GM19455 (cell line): Measurements from ENCODE around the gene CLSTN3.

Source experiments
- ATAC-seq: cut with Tn5 transposase; IDR thresholded peaks from one replicate; pipeline ENCODE4 v1.9.1; 2021; ENCODE audit not compliant: unreplicated experiment

CLSTN3 gene

DNA sequence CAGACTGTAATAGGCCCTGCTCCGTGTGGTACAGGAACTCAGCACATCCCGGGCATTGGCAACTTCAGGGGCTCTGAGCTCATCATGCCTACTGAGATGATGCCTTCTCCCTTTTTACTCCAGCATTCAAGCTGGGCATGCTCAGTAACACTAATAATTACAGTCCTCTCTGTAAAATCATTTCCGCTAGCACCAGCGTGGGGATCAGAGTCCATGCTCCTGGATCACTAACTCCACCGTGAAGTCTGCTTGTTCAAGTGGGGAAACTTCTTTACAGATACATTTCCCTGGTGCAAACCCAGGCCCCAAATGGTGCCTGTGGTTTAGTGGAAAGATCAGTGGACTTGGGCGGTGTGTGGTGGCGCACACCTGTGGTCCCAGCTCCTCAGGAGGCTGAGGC lies 16.7 kb downstream of the CLSTN3 start:
- ATAC-seq = no peak

DNA sequence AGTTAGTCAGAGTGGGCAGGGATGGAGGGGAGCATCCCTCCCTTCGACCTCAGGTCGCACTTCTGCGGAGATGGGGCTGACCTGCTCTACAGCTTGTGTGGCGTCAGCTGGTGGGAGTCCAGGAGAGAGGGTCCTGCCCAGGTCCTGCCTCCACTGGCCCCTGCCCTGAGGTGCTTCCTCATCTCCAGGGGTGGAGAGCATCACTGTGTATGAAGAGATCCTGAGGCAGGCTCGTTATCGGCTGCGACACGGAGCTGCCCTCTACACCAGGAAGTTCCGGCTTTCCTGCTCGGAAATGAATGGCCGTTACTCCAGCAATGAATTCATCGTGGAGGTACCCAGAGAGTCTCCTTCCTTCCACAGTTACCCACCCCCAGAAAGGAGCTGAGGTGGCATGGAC lies 20.2 kb downstream of the CLSTN3 start:
- no peak for ATAC-seq

GRCh38 chr12:7150841-7151240 lies 20.7 kb downstream of the CLSTN3 start:
- ATAC-seq = no peak

DNA sequence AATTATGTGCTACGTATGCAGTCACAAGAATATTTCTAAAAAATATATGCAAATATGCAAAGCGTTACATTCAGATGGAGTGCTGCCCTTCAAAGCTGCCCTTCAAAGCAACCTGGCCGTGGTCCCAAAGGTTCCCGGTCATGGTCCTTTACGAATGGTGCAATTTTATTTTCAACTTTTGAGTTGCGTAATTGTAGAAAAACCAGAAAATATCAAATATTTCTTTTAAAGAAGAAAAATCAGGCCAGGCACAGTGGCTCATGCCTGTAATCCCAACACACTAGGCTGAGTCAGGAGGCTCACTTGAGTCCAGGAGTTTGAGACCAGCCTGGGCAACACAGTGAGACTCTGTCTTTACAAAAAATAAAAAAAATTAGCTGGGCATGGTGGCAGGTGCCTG lies 21.4 kb downstream of the CLSTN3 start:
- ATAC-seq = no peak

DNA sequence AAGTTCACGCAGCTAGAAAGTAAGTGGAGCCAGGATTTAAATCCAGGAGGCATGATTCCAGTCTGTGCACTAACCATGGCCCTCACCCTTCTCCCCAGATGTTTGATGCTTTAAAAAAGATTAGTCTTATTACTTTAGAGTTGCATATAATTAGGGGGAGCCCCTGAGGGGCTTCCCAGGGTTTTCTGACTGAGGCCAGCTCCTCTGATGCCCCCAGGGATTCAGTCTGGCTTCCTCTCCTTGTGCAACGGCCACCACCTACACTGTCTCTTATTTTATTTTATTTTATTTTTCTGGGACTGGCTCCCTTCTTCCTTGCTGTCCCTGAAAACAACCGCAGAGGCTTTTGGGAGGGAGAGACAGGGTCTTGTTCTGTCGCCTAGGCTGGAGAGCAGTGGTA lies 22.6 kb downstream of the CLSTN3 start:
- no peak for ATAC-seq

- no peak for ATAC-seq
Measured at GRCh38 chr12:7154042-7154441, 23.9 kb downstream of the CLSTN3 start.

GRCh38 chr12:7154901-7155470 lies 24.8 kb downstream of the CLSTN3 start:
- no peak for ATAC-seq

- no peak for ATAC-seq
Measured at GRCh38 chr12:7155471-7156034, 25.4 kb downstream of the CLSTN3 start.

DNA sequence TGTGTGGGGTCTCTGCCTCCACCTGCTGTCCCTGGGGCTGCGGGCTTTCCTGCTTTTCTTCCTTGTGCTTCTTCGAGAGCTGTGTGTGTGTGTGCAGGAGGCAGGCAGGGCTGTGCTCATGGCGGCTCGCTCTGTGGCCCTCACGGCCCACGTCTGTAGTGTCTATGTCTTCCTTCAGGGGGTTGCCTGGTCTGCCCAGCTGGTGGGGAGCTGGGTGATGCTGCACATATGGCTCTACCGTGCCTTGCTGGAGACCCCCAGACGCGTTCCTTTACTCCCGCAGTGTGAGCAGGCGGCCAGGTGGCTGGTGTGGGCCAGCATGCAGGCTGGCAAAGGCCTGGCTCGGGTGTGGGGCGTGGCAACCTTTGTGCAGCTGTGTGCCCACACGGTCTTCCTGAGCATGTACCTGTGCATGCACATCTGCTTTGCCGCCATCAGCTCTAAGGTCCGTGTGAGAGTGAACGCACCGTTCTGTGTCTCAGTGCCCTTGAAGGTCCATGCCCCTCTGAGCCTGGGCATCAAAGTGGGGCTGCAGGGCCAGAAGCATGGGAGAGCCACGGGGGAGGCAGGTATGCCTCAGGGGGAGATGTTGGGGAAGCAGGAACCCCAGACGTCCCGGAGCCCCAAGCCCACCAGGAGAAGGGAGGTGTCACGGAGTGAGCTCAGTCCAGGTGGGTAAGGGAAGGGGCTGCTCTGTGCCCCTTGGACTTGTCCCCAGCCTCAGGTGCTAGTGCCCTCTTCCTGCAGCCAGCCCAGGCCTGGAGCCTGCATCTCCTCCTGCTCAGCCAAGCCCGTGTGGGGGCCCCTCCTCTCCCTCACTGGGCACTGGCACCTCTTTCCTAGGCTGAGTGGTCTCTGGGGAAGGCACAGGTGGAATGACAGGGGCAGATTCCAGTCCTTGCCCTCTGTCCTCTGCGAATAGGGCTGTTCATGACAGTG lies 26.4 kb downstream of the CLSTN3 start:
- ATAC-seq = no peak

- ATAC-seq = no peak
Measured at GRCh38 chr12:7157391-7157790, 27.2 kb downstream of the CLSTN3 start.

DNA sequence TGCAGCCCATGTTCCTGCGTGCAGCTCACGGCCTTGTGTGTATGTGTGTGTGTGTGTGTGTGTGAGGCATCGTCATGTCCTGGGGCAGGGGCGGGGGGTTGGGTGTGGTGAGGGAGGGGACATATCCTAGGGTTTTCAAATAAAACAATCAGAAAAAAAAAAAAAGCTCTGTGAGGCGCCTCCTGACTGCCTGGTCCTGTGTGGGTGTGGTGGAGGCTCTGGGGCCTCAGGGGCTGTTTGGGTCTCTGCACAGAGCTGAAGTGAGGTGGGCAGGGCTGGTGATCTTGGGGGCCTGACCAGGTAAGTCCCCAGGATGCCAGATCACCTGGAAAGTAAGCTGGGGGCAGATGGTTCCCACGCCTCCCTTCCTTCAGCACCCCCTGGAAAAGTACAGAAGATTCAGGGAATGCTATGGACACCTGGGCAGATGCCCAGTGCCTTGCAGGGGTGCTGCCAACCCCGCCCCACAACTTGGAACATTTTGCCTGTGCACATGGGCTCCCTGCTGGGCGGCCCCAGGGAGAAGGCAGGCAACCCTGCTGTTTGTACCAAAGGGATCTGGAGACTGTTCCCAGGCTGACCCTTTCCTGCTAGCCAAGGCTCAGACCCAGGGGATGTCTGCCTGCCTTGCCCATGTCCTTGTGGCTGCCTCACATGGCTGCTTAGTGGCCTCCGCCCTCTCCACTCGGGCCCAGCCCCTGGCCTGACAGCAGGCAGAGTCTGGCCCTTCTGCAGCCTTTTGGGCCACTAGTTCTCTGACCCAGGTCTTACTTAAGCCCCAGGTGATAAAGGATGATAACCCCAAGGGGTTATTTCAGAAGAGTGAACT lies 28.8 kb downstream of the CLSTN3 start:
- no peak for ATAC-seq

DNA sequence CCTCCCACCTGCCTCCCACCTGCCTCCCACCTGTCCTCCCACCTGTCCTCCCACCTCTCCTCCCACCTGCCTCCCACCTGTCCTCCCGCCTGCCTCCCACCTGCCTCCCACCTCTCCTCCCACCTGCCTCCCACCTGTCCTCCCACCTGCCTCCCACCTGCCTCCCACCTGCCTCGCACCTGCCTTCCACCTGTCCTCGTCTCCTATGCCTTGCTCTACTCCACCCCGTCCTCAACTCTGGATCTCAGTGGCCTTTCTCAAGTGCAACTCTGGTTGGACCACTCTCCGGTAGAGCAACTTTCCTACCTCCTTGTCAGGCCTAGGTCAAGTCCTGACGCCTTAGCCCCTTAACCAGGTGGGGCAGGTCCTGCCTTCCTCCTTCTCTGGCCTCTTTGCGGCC lies 30.0 kb downstream of the CLSTN3 start:
- no peak for ATAC-seq

DNA sequence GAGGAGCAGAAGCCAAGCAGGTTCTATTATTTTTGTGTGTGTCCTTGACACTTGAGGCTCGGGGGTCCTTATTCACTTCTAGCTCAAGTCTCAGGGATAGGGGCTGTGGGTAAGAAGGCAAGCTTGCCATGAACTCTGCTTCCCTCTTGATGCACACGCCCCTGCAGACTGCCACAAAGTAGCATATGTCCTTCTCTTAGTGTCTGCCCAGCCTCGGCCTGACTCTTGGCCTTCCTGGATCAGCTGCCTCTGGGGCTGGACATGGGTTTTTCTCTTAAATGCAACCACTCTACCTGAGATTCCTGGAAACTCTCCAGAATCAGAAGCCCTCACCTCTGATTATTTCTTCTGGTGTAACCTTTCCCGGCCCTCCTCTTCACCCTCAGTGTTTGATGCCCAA lies 31.2 kb downstream of the CLSTN3 start:
- no peak for ATAC-seq

- ATAC-seq = no peak
Measured at GRCh38 chr12:7161811-7162210, 31.6 kb downstream of the CLSTN3 start.

GRCh38 chr12:7162691-7163114 lies 32.5 kb downstream of the CLSTN3 start:
- ATAC-seq = no peak

DNA sequence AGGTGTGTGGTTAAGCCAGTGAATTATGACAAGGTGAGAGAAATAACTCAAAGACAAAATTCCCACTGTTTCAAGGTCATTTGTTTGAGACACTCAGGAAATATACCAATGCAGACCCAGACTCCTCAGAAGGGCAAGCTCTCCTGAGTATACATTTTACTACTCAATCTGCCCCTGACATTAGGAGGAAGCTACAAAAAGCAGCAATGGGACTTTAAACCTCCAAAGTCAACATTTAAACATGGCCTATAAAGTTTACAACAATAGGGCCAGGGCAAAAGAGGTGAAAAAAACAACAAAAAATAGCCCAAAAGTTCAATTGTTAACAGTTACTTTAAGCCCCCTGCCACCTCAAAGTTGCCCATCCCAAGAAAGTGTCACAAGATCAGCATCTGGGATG lies 39.8 kb downstream of the CLSTN3 start:
- ATAC-seq = no peak

DNA sequence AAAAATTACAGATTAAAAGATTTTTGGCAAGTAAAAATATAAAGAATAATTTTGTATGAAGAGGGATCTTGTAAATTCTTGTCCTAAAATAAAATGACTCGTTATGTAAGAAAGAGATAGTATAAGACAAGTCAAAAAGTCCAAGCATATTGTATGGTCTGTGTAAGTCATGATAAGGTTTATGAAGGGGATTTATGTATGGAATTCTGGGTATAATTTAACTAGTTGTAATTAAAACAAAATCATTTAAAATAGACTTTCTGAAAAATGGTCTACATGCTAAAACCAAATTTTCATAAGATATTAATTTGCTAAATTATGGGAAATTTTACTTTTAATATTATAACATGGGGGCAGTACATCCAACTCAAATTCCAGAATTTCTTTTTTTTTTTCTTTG lies 41.7 kb downstream of the CLSTN3 start:
- ATAC-seq = no peak

GRCh38 chr12:7175493-7175892 lies 45.3 kb downstream of the CLSTN3 start:
- no peak for ATAC-seq

DNA sequence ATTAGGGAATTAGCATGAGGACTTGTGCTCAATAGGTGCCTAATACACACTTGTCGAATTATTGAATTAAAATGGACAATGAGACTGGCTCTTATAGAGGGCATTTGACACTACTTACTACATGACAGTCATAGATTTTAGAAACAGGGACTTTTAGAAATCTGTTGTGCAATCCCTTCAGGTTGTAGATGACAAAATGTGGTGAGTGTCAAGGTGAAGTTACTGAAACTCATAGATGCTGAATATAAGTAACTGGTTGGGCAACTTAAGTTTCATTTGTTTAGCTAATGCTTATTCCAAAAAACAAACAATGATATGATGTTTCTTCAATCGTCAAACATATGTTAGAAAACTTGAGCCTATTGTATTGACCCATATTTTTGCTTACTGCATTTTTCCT lies 46.4 kb downstream of the CLSTN3 start:
- no peak for ATAC-seq

DNA sequence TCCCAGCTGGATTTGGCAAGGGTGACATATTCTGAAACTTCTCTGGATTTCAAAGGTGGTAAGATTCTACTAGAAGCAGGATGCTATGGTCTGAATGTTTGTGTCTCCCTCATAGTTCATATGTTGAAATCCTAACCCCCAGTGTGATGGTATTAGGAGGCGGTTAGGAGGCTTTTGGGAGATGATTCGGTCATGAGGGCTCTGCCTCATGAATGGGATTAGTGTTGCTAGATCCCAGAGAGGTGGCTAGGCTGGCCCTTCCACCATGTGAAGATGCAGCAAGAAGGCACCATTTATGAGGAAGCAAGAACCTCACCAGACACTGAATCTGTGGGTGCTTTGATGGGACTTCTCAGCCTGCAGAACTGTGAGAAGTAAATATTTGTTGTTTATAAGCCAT lies 48.3 kb downstream of the CLSTN3 start:
- no peak for ATAC-seq

DNA sequence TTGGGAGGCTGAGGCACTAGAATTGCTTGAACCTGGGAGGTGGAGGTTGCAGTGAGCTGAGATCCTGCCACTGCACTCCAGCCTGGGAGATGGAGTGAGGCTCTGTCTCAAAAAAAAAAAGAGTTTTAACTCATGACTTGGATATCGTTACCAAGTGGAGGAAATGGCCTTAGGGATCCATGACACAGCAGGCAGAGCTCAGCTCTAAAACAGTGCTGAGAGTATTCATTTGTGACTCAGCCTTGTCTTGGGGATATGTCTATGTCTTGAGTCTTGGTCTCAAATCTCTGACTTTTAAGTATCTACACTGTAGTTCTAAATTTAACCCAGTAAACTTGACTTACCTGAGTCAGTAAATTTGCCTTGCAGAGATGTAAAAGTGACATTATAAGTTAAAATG lies 50.5 kb downstream of the CLSTN3 start:
- no peak for ATAC-seq
